Common myeloid progenitor, CD34-positive (primary cell): ENCODE measurements around the gene ADGRD1.
"Not testable (repeated sequence)": the region's sequence is repeated elsewhere in the genome, so short reads cannot be mapped to it uniquely, and the experiment has no call there.

ENCODE experiments used
- CTCF ChIA-PET: fragments of 350-600 bp; sonication (Branson Sonifier 250); formaldehyde crosslinking; loops from one replicate; lab custom pipeline; 2021; ENCODE audit warnings: antibody characterized with exemption; lab: Charles Lee
- POLR2A ChIA-PET: fragments of 350-600 bp; sonication (Branson Sonifier 250); formaldehyde crosslinking; loops from one replicate; lab custom pipeline; 2021; ENCODE audit warnings: antibody characterized with exemption; lab: Charles Lee
- DNase-seq, 3 donors: peaks; one replicate each; pipeline versions ENCODE4 v3.0.0 to v3.0.0-alpha.2; 2013
- H3K27ac ChIP-seq, 2 experiments: 1 replicate in 1 of 2; 2 replicates in 1 of 2; pipeline ENCODE4 v1.7.0; 2013; ENCODE audit warnings: inconsistent platforms in 2 of 2, low read length in 2 of 2, mild to moderate bottlenecking in 2 of 2, low read depth in 1 of 2, moderate library complexity in 1 of 2; ENCODE audit not compliant: severe bottlenecking in 2 of 2, insufficient read depth in 1 of 2, poor library complexity in 1 of 2
- H3K27me3 ChIP-seq, 5 experiments: replicated peaks in 2 of 5; 1 replicate in 3 of 5; 2 replicates in 2 of 5; pipeline versions ENCODE4 v1.6.1 to v1.7.0; 2013; ENCODE audit warnings: low read length in 4 of 5, mild to moderate bottlenecking in 2 of 5, moderate library complexity in 2 of 5, inconsistent platforms in 1 of 5; ENCODE audit not compliant: insufficient read depth in 5 of 5, control insufficient read depth in 4 of 5
- H3K36me3 ChIP-seq, 4 experiments: 1 replicate in 2 of 4; 2 replicates in 2 of 4; pipeline versions ENCODE4 v1.6.1 to v1.7.0; 2013; ENCODE audit warnings: low read length in 3 of 4, control low read depth in 1 of 4, mild to moderate bottlenecking in 1 of 4; ENCODE audit not compliant: control insufficient read depth in 4 of 4, insufficient read depth in 4 of 4
- H3K4me1 ChIP-seq, 4 experiments: 1 replicate in 3 of 4; 2 replicates in 1 of 4; pipeline versions ENCODE4 v1.6.1 to v1.7.1; 2013; ENCODE audit warnings: low read length in 3 of 4, mild to moderate bottlenecking in 3 of 4, control low read depth in 1 of 4, inconsistent platforms in 1 of 4, moderate library complexity in 1 of 4; ENCODE audit not compliant: control insufficient read depth in 4 of 4, insufficient read depth in 4 of 4; ENCODE audit errors: control extremely low read depth in 1 of 4
- H3K4me3 ChIP-seq, 7 experiments: 1 replicate in 4 of 7; 2 replicates in 3 of 7; pipeline versions ENCODE4 v1.5.1 to v1.7.0; 2013; ENCODE audit warnings: mild to moderate bottlenecking in 7 of 7, low read length in 6 of 7, moderate library complexity in 6 of 7, inconsistent platforms in 2 of 7, low read depth in 2 of 7, control low read depth in 1 of 7; ENCODE audit not compliant: insufficient read depth in 4 of 7, control insufficient read depth in 1 of 7; ENCODE audit errors: extremely low read depth in 1 of 7
- H3K9me3 ChIP-seq, 5 experiments: 1 replicate in 4 of 5; 2 replicates in 1 of 5; pipeline versions ENCODE4 v1.6.1 to v1.7.1; 2013; ENCODE audit warnings: low read length in 4 of 5, mild to moderate bottlenecking in 2 of 5, inconsistent platforms in 1 of 5, low read depth in 1 of 5, moderate library complexity in 1 of 5; ENCODE audit not compliant: control insufficient read depth in 4 of 5, insufficient read depth in 2 of 5; ENCODE audit errors: control extremely low read depth in 1 of 5
- WGBS: methylation state at CpG from one replicate; pipeline ENCODE4 v1.1.5; 2013; ENCODE audit not compliant: insufficient coverage; 5-methylcytosine and 5-hydroxymethylcytosine counted together

ADGRD1 gene

DNA sequence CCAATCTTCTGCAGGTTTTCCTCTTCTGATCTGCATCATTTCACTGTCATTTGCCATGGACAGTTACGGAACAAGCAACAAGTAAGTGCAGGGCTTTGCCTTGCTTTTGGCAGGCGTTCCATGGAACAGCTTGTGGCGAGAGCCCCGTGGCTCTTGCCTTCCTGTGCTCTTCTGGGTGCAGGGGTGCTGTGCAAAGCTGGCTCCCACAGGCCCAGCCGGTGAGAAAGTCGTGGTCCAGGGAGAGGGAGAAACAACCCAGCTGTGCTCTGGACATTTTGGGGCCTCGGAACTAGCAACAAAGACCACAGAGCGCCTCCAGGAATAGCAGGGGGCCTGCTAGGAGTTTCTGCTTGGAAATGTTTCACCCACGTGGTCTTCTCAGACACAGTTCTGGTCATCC, 164.7 kb downstream of the ADGRD1 start:
- ChIA-PET POLR2A (no interaction called here), CTCF (interaction anchor here (5.0 to 10.0 kb wide), 3 partner anchors 13 to 335 kb away, joined by 43 to 93 read pairs (median 50); no protein-coding TSS in a partner anchor)
- Histone ChIP-seq H3K4me1 (peaks cover 0 to 8% (median 0%) of the 10 kb centered on the region in 4 experiments), H3K9me3 (no peaks in the 10 kb centered on the region), H3K36me3 (no peaks in the 10 kb centered on the region), H3K27ac (no peak overlapping the region), H3K4me3 (no peak overlapping the region), H3K27me3 (no peaks in the 10 kb centered on the region)
- WGBS: 82% methylated on average over 8 of the region's 9 CpGs
- DNase-seq: no peak

DNA sequence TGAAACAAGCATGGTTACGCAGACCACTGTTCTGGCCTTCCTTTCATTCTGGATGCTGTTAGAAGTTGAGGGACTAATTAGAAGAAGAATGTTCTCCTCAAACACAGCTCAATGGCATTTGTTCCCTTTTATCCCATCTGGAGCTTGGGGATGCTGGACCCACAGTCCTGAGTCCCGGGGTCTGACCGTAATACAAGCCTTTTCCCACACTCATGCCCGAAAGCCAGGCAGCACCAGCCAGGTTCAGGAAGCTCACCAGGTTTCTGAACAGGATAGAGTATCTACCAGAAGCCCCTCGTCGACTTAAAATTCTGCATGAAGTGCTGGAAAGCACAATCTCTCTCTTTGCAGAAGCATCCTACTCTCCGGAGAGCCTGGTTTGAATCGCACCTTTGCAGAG, 165.6 kb downstream of the ADGRD1 start:
- DNase-seq, H3K27me3 ChIP-seq, H3K36me3 ChIP-seq, H3K4me3 ChIP-seq, POLR2A ChIA-PET, H3K4me1 ChIP-seq, H3K27ac ChIP-seq, H3K9me3 ChIP-seq: not testable (repeated sequence)
- CTCF ChIA-PET: interaction anchor here (5.0 to 10.0 kb wide), 3 partner anchors 14 to 334 kb away, joined by 43 to 93 read pairs (median 50); no protein-coding TSS in a partner anchor
- WGBS: 77% methylated on average over 3 of the region's 8 CpGs

DNA sequence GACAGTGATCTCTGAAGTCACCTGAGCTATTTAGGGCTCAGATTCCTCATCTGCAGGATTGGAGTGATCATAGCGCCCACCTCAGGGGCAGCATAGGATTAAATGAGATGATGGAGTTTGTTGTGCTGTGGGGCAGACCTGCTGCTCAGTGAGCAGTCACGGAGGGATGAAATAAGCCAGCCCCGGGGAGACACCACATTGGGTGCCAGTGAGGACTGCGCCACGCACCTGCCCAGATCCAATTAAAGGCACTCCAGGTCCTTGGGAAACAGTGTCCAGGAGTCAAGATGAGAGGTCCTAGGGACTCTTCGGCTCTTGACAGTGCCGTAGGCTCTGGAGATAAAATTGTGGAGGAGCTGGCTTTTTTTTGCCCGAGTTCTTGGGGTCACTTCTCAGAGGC, 166.2 kb downstream of the ADGRD1 start:
- no peaks in the 10 kb centered on the region for H3K9me3 ChIP-seq
- H3K36me3 ChIP-seq: no peaks in the 10 kb centered on the region
- CTCF ChIA-PET: interaction anchor here (5.5 to 10.0 kb wide), 2 partner anchors 13 to 15 kb away, joined by 43 to 93 read pairs; no protein-coding TSS in a partner anchor
- no peak for DNase-seq
- POLR2A ChIA-PET: no interaction called here
- H3K4me3 ChIP-seq: no peak overlapping the region
- 91% methylated on average over 6 of the region's 8 CpGs for WGBS
- no peak overlapping the region for H3K27ac ChIP-seq
- H3K4me1 ChIP-seq: peaks cover 0 to 8% (median 0%) of the 10 kb centered on the region in 4 experiments
- no peaks in the 10 kb centered on the region for H3K27me3 ChIP-seq

DNA sequence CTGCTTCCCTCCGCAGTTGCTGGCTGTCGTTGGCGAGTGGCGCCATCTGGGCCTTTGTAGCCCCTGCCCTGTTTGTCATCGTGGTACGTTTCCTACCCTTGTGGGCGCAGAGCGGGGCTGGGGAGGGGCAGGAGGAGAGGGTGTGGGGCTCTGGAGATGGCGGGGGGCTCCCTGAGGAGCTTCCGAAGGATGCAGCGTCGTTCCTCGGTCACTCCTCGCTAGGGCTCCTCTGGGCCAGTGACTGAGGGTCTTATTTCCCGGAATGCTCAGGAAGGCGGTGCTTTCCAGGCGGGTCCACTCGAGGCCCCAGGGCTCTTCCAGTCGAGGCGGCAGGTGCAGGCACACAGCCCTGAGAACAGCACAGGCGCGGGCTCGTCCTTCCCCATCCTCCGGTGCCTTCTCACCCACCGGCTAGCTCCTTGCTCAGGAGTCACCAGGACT, 167.1 kb downstream of the ADGRD1 start:
- H3K4me3 ChIP-seq: no peak overlapping the region
- no peaks in the 10 kb centered on the region for H3K27me3 ChIP-seq
- DNase-seq: no peak
- ChIA-PET CTCF (interaction anchor here (10.0 kb wide), 1 partner anchor 15 kb away, joined by 93 read pairs; no protein-coding TSS in a partner anchor), POLR2A (no interaction called here)
- H3K4me1 ChIP-seq: peaks cover 0 to 8% (median 0%) of the 10 kb centered on the region in 4 experiments
- no peaks in the 10 kb centered on the region for H3K9me3 ChIP-seq
- no peaks in the 10 kb centered on the region for H3K36me3 ChIP-seq
- WGBS: 93% methylated on average over 19 of the region's 25 CpGs
- H3K27ac ChIP-seq: no peak overlapping the region

DNA sequence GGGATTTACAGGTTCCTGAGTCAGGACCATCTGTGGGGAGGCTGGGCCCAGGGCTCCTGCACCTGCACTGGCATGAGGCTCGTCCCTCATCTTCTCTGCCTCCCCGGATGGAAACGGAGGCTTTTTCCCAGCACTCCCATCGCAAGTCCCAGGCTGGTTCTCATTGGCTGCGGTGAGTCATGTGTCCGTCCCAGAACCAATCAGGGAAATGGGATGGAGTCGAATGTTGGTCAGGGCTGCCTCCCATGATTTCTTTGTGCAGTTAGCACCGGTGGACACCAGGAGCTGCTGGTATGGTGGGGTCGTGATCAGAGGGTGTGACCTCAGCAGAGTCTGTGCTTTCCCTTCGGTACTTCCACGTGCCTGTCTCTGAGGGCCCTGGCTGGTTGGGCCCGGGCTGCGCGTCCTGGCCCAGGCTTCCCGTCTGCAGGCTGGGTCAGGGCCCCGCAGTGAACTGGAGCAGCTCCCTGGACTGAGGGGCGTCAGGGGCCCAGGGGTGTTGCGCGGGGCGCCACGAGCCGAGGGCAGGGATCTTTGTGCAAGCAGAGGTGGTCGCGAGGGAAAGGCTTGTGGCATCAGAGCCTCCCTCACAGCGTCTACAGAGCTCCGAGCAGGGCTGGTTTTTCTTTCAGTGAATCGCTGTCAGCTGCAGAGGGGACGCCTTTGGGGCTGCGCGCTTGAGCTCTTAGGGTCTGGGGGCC, 168.1 kb downstream of the ADGRD1 start:
- ChIA-PET POLR2A (no interaction called here), CTCF (interaction anchor here (1.1 to 10.0 kb wide), 4 partner anchors 9 to 330 kb away, joined by 3 to 93 read pairs (median 11); no protein-coding TSS in a partner anchor)
- peaks cover 0 to 2% (median 0%) of the 10 kb centered on the region in 4 experiments for H3K4me1 ChIP-seq
- H3K36me3 ChIP-seq: no peaks in the 10 kb centered on the region
- no peaks in the 10 kb centered on the region for H3K9me3 ChIP-seq
- WGBS: 95% methylated on average over 24 of the region's 30 CpGs
- no peak overlapping the region for H3K27ac ChIP-seq
- no peaks in the 10 kb centered on the region for H3K27me3 ChIP-seq
- no peak overlapping the region for H3K4me3 ChIP-seq
- DNase-seq: no peak

DNA sequence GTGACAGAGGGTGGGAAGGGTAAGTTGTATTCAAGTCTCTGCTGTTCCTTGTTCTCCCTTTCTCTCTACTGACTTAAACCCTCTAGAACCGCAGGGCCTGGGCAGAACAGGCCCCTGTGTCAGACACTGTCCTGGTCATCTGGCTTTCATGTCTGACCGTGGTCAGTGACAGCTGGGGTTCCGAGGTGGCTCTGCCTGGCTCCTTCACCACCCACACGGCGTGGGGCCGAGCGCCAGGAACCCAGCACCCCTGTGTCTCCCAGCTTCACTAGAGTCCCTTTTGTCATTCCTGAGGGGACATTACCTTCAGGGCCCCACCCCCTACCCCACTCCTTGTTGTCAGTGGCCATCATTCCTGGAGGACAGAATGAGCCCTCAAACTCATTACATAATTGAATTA, 168.9 kb downstream of the ADGRD1 start:
- no peaks in the 10 kb centered on the region for H3K9me3 ChIP-seq
- H3K36me3 ChIP-seq: no peaks in the 10 kb centered on the region
- H3K27me3 ChIP-seq: no peaks in the 10 kb centered on the region
- H3K4me3 ChIP-seq: no peak overlapping the region
- WGBS: 95% methylated on average over 6 of the region's 7 CpGs
- no peak for DNase-seq
- no peak overlapping the region for H3K27ac ChIP-seq
- no peaks in the 10 kb centered on the region for H3K4me1 ChIP-seq
- ChIA-PET CTCF (interaction anchor here (1.1 to 10.0 kb wide), 4 partner anchors 10 to 330 kb away, joined by 3 to 93 read pairs (median 11); no protein-coding TSS in a partner anchor), POLR2A (no interaction called here)

DNA sequence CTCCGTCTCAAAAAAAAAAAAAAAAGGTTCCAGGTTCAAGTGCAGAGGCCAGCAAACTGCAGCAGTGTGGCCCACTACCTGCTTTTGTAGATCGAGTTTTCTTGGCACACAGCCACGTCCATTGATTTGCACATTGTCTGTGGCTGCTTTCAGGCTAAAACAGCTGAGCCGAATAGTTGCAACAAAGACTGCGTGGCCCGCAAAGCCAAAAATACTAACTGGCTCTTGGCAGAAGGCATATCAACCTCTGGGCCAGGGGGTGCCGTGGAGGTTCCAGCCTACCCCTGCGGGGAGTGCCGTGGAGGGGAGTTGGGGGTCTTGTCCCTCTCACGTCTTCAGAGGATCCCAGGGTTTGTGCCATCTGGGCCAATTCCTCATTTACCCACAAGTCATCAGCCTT, 170.1 kb downstream of the ADGRD1 start:
- no peaks in the 10 kb centered on the region for H3K9me3 ChIP-seq

More for the DNA sequence above, 170.1 kb downstream of the ADGRD1 start:
- no peak for DNase-seq
- Histone ChIP-seq H3K27ac (no peak overlapping the region), H3K4me3 (no peak overlapping the region), H3K36me3 (no peaks in the 10 kb centered on the region), H3K4me1 (no peaks in the 10 kb centered on the region), H3K27me3 (no peaks in the 10 kb centered on the region)
- 93% methylated on average over 10 of the region's 10 CpGs for WGBS
- ChIA-PET CTCF (interaction anchor here (1.3 to 2.9 kb wide), 2 partner anchors 8 to 9 kb away, joined by 3 to 19 read pairs; no protein-coding TSS in a partner anchor), POLR2A (interaction anchor here (0.6 kb wide), 1 partner anchor 100 kb away, joined by 3 read pairs; no protein-coding TSS in a partner anchor)
